CD4-positive, alpha-beta T cell (primary cell): ENCODE data around the gene MYD88. TPM values are rescaled to one million over a fixed set of nuclear protein-coding genes. Genes with fewer than 3 reads are reported as not detected.

Source experiments
- ATAC-seq: fragments of 200-7000 bp; cut with Tn5 transposase; one replicate; pipeline ENCODE4 v1.10.0; 2022; ENCODE audit warnings: mild to moderate bottlenecking; ENCODE audit not compliant: poor library complexity
- CTCF ChIA-PET: fragments of 350-600 bp; sonication (Branson Sonifier 250); formaldehyde crosslinking; loops from one replicate; lab custom pipeline; 2021; ENCODE audit warnings: antibody characterized with exemption, inconsistent platforms; lab: Charles Lee
- POLR2A ChIA-PET: fragments of 350-600 bp; sonication (Branson Sonifier 250); formaldehyde crosslinking; loops from one replicate; lab custom pipeline; 2021; ENCODE audit warnings: antibody characterized with exemption, inconsistent platforms; lab: Charles Lee
- DNase-seq, 14 experiments: peaks; one replicate each; pipeline ENCODE4 v3.0.0-alpha.2; 2013 to 2020; ENCODE audit warnings: mixed read lengths in 2 of 14
- H3K27ac ChIP-seq, 2 donors: one replicate each; pipeline versions ENCODE4 v1.5.1 to v1.7.0; 2013; ENCODE audit warnings: low read length in 2 of 2, low read depth in 1 of 2, mild to moderate bottlenecking in 1 of 2
- H3K27me3 ChIP-seq, 2 experiments: 1 replicate in 1 of 2; 2 replicates in 1 of 2; pipeline versions ENCODE4 v1.6.1 to v1.7.0; 2013; ENCODE audit warnings: low read length in 2 of 2, control low read depth in 1 of 2, mild to moderate bottlenecking in 1 of 2, moderate library complexity in 1 of 2; ENCODE audit not compliant: insufficient read depth in 2 of 2, control insufficient read depth in 1 of 2
- H3K36me3 ChIP-seq: one replicate; pipeline ENCODE4 v1.6.1; 2013; ENCODE audit warnings: low read length, control low read depth; ENCODE audit not compliant: insufficient read depth
- H3K4me1 ChIP-seq: one replicate; pipeline ENCODE4 v1.6.1; 2013; ENCODE audit warnings: low read length, control low read depth; ENCODE audit not compliant: insufficient read depth
- H3K4me3 ChIP-seq: one replicate; pipeline ENCODE4 v1.5.1; 2013; ENCODE audit warnings: mild to moderate bottlenecking, low read length, moderate library complexity
- H3K9me3 ChIP-seq, 2 experiments: 1 replicate in 1 of 2; 2 replicates in 1 of 2; pipeline versions ENCODE4 v1.6.1 to v1.7.0; 2013; ENCODE audit warnings: low read length in 2 of 2, mild to moderate bottlenecking in 2 of 2, control low read depth in 1 of 2, moderate library complexity in 1 of 2; ENCODE audit not compliant: control insufficient read depth in 1 of 2, insufficient read depth in 1 of 2
- H3K27ac Mint-ChIP-seq: one replicate; pipeline ENCODE4 v1.8.0; 2020; ENCODE audit warnings: mixed read lengths
- H3K27me3 Mint-ChIP-seq: one replicate; pipeline ENCODE4 v1.8.0; 2021; ENCODE audit warnings: mixed read lengths
- H3K36me3 Mint-ChIP-seq: one replicate; pipeline ENCODE4 v1.8.0; 2021; ENCODE audit warnings: low read depth, mixed read lengths
- H3K4me1 Mint-ChIP-seq: one replicate; pipeline ENCODE4 v1.8.0; 2021; ENCODE audit warnings: low read depth, mixed read lengths
- H3K4me3 Mint-ChIP-seq: one replicate; pipeline ENCODE4 v1.8.0; 2020; ENCODE audit warnings: mild to moderate bottlenecking, mixed read lengths
- H3K9me3 Mint-ChIP-seq: one replicate; pipeline ENCODE4 v1.8.0; 2020; ENCODE audit warnings: mixed read lengths
- CTCF ChIP-seq: fragments of 200-600 bp; IDR thresholded peaks from one replicate; pipeline ENCODE4 v1.8.0; 2022; ENCODE audit warnings: antibody characterized with exemption, mild to moderate bottlenecking
- intact Hi-C, 2 experiments: fragments of 100-400 bp; cut with DNase I in 1 of 2; cut with micrococcal nuclease in 1 of 2; formaldehyde crosslinking; loops; one replicate each; pipeline versions ENCODE4 v1.15.1 to v1.9.0; 2023 to 2025; cut with DNase I, micrococcal nuclease
- total RNA-seq, 174 experiments: library from RNA in 2 of 174; stranded (reverse) in 2 of 174; gene quantifications; one replicate each; pipeline ENCODE4 v1.2.3 and lab custom pipeline; 2021 to 2026

Gene MYD88
- total RNA-seq, 2 experiments from 2014 or later: 26.9 to 27.2 TPM

- no peak overlapping the region for H3K4me3 Mint-ChIP-seq
- peaks cover 19% of the 10 kb centered on the region for H3K4me1 ChIP-seq
- intact Hi-C loops: no loop called here
- no peaks in the 10 kb centered on the region for H3K36me3 ChIP-seq
- H3K27me3 ChIP-seq: no peaks in the 10 kb centered on the region
- no peak overlapping the region for H3K4me3 ChIP-seq
- peaks cover 30% of the 10 kb centered on the region for H3K4me1 Mint-ChIP-seq
- ATAC-seq: no peak
- peaks cover 8% of the 10 kb centered on the region for H3K36me3 Mint-ChIP-seq
- CTCF ChIA-PET: no interaction called here
- peaks cover 0 to 17% of the 10 kb centered on the region in 2 experiments for H3K9me3 ChIP-seq
- POLR2A ChIA-PET: no interaction called here
- no peaks in the 10 kb centered on the region for H3K9me3 Mint-ChIP-seq
- TF ChIP-seq CTCF: no peak
- peak overlapping the region in 1 of 2 donors; percentile 69 for H3K27ac ChIP-seq
- H3K27me3 Mint-ChIP-seq: no peaks in the 10 kb centered on the region
- peak overlapping the region; percentile 85 for H3K27ac Mint-ChIP-seq
- no peak for DNase-seq
These were observed 12.5 kb downstream of the MYD88 start for GRCh38 chr3:38150780-38151528.

- no peaks in the 10 kb centered on the region for H3K9me3 Mint-ChIP-seq
- ChIA-PET POLR2A (interaction anchor here (0.9 to 1.0 kb wide), 2 partner anchors 13 kb away, joined by 4 to 7 read pairs; partner anchors contain the start of gene OXSR1), CTCF (interaction anchor here (0.6 kb wide), 1 partner anchor 33 kb away, joined by 3 read pairs; no protein-coding TSS in a partner anchor)
- H3K4me1 ChIP-seq: peaks cover 19% of the 10 kb centered on the region
- peak; percentile 89 for ATAC-seq
- H3K27ac Mint-ChIP-seq: peak overlapping the region; percentile 85
- no peaks in the 10 kb centered on the region for H3K27me3 ChIP-seq
- TF ChIP-seq CTCF: no peak
- DNase-seq: peak in 3 of 14 experiments; percentile 53 to 74 (median 62)
- H3K9me3 ChIP-seq: peaks cover 0 to 10% of the 10 kb centered on the region in 2 experiments
- peaks cover 3% of the 10 kb centered on the region for H3K36me3 Mint-ChIP-seq
- H3K4me3 Mint-ChIP-seq: no peak overlapping the region
- H3K27me3 Mint-ChIP-seq: no peaks in the 10 kb centered on the region
- H3K4me1 Mint-ChIP-seq: peaks cover 30% of the 10 kb centered on the region
- no peaks in the 10 kb centered on the region for H3K36me3 ChIP-seq
- no peak overlapping the region for H3K4me3 ChIP-seq
- intact Hi-C loops: no loop called here
- peak overlapping the region in 1 of 2 donors; percentile 69 for H3K27ac ChIP-seq
These were observed 13.3 kb downstream of the MYD88 start for GRCh38 chr3:38151667-38152265.

- H3K4me1 ChIP-seq: peaks cover 19% of the 10 kb centered on the region
- no peak overlapping the region for H3K27ac ChIP-seq
- Mint-ChIP-seq H3K36me3 (peaks cover under 1% of the 10 kb centered on the region), H3K9me3 (no peaks in the 10 kb centered on the region), H3K27ac (no peak overlapping the region), H3K27me3 (no peaks in the 10 kb centered on the region), H3K4me3 (no peak overlapping the region), H3K4me1 (peaks cover 30% of the 10 kb centered on the region)
- H3K27me3 ChIP-seq: no peaks in the 10 kb centered on the region
- no peak for ATAC-seq
- no peaks in the 10 kb centered on the region for H3K36me3 ChIP-seq
- CTCF ChIA-PET: interaction anchor here (0.6 to 2.1 kb wide), 3 partner anchors 11 to 34 kb away, joined by 3 to 7 read pairs (median 4); no protein-coding TSS in a partner anchor
- DNase-seq: no peak
- H3K4me3 ChIP-seq: no peak overlapping the region
- H3K9me3 ChIP-seq: peaks cover 0 to 1% of the 10 kb centered on the region in 2 experiments
- TF ChIP-seq CTCF: no peak
- intact Hi-C loops: no loop called here
- POLR2A ChIA-PET: interaction anchor here (0.9 to 1.0 kb wide), 2 partner anchors 12 to 14 kb away, joined by 4 to 7 read pairs; partner anchors contain the start of gene OXSR1
These were observed 14.1 kb downstream of the MYD88 start for GRCh38 chr3:38152609-38153008.
